HG03439 (cell line): ENCODE results near the gene TUBA3D.
"Not testable (repeated sequence)": the region's sequence is repeated elsewhere in the genome, so short reads cannot be mapped to it uniquely, and the experiment has no call there.

Experiments
- ATAC-seq: cut with Tn5 transposase; IDR thresholded peaks from one replicate; pipeline ENCODE4 v1.9.1; 2021; ENCODE audit warnings: mild to moderate bottlenecking, moderate library complexity; ENCODE audit not compliant: unreplicated experiment

The TUBA3D gene

DNA sequence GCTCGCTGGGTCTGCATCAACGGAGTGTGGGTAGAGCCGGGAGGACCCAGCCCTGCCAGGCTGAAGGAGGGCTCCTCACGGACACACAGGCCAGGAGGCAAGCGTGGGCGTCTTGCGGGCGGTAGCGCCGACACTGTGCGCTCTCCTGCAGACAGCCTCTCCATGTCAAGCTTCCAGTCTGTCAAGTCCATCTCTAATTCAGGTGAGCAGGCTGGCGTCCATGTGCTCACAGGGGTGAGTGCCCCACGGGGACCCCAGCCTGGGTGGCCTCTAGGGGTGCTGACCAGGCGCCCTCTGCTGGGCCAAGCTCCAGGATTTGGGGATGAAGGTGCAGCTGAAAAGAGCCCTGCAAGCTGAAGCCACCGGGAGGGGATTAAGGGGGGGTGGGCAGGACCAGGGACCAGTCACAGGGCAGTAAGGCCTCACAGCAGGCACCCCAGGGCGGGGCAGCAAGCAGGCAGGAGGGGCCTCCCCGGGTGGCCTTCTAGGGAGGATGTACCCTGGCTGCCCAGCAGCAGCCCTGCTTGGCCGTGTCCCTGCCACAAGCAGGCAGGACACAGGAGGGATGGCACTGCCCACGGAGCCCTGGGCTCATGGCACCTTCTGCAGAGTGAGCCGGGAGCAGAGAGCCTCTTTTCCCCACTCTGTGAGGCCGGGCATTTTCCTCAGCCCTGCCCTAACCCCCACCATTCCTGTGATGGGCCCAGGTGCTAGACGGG is 54.9 kb downstream of the TUBA3D start:
- not testable (repeated sequence) for ATAC-seq

DNA sequence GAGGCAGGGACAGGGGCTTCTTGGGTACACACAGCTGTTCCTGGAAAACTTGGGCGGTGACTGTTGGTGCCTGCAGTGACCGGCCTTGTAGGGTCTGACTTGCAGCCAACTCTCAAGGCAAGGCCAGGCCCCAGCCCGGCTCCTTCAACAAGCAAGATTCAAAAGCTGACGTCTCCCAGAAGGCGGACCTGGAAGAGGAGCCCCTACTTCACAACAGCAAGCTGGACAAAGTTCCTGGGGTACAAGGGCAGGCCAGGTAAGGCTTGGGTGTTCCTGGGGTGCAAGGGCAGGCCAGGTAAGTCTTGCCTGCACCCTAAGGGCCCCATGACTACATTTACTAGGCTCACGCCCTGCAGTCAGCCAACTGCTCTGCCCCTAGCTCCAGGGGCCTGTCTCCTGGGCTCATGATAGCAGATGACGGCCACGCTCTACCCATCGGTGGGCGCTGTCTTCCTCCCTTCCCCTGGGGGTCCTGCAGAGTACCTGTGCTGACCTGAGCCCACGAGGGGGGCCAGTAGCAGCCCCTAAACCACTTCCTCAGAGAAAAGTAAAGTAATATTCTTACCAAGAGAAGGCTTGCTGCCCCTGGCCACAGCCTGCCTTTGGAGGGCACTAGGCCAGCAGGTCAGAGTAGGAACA is 55.7 kb downstream of the TUBA3D start:
- not testable (repeated sequence) for ATAC-seq
